ENCODE data around the gene DCPS.

GRCh38 chr11:126305699-126306098, 1.8 kb downstream of the DCPS start:
- TF ChIP-seq CTCF (IDR thresholded peaks at IDR 0.05; ENCODE audit: insufficient read depth, low read length, poor library complexity, severe bottlenecking) (no peak), EZH2phosphoT487 (conservative IDR thresholded peaks at IDR 0.05; ENCODE audit: low read length) (no peak)

Data from SU-DHL-6 (cell line).